ENCODE data around the gene MTAP. TPM values are rescaled to one million over a fixed set of nuclear protein-coding genes. Genes with fewer than 3 reads are reported as not detected.

Gene MTAP
- polyA plus RNA-seq, 1 experiment: 14.2 TPM

- POLR2A ChIA-PET: no interaction called here
- no peaks in the 10 kb centered on the region for H3K36me3 ChIP-seq (ENCODE audit: control insufficient read depth, insufficient read depth, low read length)
- CTCF ChIA-PET: no interaction called here
- DNase-seq (ENCODE audit: low read depth): no peak
- no peaks in the 10 kb centered on the region for H3K27me3 ChIP-seq (ENCODE audit: control insufficient read depth, insufficient read depth, low read length)
- no peak overlapping the region for H3K4me3 ChIP-seq (ENCODE audit: low read depth, low read length)
- TF ChIP-seq, protein P1, sequence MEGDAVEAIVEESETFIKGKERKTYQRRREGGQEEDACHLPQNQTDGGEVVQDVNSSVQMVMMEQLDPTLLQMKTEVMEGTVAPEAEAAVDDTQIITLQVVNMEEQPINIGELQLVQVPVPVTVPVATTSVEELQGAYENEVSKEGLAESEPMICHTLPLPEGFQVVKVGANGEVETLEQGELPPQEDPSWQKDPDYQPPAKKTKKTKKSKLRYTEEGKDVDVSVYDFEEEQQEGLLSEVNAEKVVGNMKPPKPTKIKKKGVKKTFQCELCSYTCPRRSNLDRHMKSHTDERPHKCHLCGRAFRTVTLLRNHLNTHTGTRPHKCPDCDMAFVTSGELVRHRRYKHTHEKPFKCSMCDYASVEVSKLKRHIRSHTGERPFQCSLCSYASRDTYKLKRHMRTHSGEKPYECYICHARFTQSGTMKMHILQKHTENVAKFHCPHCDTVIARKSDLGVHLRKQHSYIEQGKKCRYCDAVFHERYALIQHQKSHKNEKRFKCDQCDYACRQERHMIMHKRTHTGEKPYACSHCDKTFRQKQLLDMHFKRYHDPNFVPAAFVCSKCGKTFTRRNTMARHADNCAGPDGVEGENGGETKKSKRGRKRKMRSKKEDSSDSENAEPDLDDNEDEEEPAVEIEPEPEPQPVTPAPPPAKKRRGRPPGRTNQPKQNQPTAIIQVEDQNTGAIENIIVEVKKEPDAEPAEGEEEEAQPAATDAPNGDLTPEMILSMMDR (IDR thresholded peaks at IDR 0.05; ENCODE audit: insufficient read depth, low read depth, low read length): no peak
Observed at GRCh38 chr9:21906213-21906612, 103.8 kb downstream of the MTAP start.

DNA sequence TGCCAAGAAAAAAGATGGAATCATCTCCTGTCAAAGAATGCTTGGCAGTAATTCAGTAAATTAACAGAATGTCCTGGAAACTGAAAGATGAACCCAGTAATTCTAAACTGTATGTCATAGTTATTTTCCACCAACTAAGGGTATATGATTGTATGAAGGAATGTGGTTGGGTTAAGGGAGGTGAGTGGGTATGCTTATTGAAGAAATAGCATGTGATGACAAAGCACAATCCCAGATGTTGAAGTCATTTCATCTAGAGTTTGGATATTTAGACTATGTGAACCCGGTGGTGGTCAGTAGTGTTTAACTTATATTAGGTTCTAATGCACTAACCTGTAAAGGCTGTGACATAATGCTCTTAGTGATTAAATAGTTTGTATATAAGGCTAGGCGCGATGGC lies 104.4 kb downstream of the MTAP start:
- POLR2A ChIA-PET: no interaction called here
- H3K27me3 ChIP-seq (ENCODE audit: control insufficient read depth, insufficient read depth, low read length): no peaks in the 10 kb centered on the region
- no peak overlapping the region for H3K4me3 ChIP-seq (ENCODE audit: low read depth, low read length)
- CTCF ChIA-PET: no interaction called here
- no peaks in the 10 kb centered on the region for H3K36me3 ChIP-seq (ENCODE audit: control insufficient read depth, insufficient read depth, low read length)
- TF ChIP-seq, protein P1 (IDR thresholded peaks at IDR 0.05; ENCODE audit: insufficient read depth, low read depth, low read length): no peak
- DNase-seq (ENCODE audit: low read depth): no peak

- ChIA-PET POLR2A (no interaction called here), CTCF (interaction anchor here (1.0 kb wide), 1 partner anchor 10 kb away, joined by 3 read pairs; no protein-coding TSS in a partner anchor)
- TF ChIP-seq, protein P1 (IDR thresholded peaks at IDR 0.05; ENCODE audit: insufficient read depth, low read depth, low read length): no peak
- peak; percentile 20 for DNase-seq (ENCODE audit: low read depth)
- H3K27me3 ChIP-seq (ENCODE audit: control insufficient read depth, insufficient read depth, low read length): no peaks in the 10 kb centered on the region
- H3K36me3 ChIP-seq (ENCODE audit: control insufficient read depth, insufficient read depth, low read length): no peaks in the 10 kb centered on the region
- H3K4me3 ChIP-seq (ENCODE audit: low read depth, low read length): no peak overlapping the region
Observed at GRCh38 chr9:21919377-21920362, 117.2 kb downstream of the MTAP start.

GRCh38 chr9:21923694-21924093 lies 121.3 kb downstream of the MTAP start:
- ChIA-PET POLR2A (no interaction called here), CTCF (no interaction called here)
- TF ChIP-seq, protein P1 (IDR thresholded peaks at IDR 0.05; ENCODE audit: insufficient read depth, low read depth, low read length): no peak
- no peaks in the 10 kb centered on the region for H3K27me3 ChIP-seq (ENCODE audit: control insufficient read depth, insufficient read depth, low read length)
- no peak for DNase-seq (ENCODE audit: low read depth)
- no peaks in the 10 kb centered on the region for H3K36me3 ChIP-seq (ENCODE audit: control insufficient read depth, insufficient read depth, low read length)
- no peak overlapping the region for H3K4me3 ChIP-seq (ENCODE audit: low read depth, low read length)

GRCh38 chr9:21927752-21928151 lies 125.3 kb downstream of the MTAP start:
- no peaks in the 10 kb centered on the region for H3K36me3 ChIP-seq (ENCODE audit: control insufficient read depth, insufficient read depth, low read length)
- POLR2A ChIA-PET: no interaction called here
- no peak overlapping the region for H3K4me3 ChIP-seq (ENCODE audit: low read depth, low read length)
- H3K27me3 ChIP-seq (ENCODE audit: control insufficient read depth, insufficient read depth, low read length): no peaks in the 10 kb centered on the region
- TF ChIP-seq, protein P1 (IDR thresholded peaks at IDR 0.05; ENCODE audit: insufficient read depth, low read depth, low read length): no peak
- DNase-seq (ENCODE audit: low read depth): no peak
- CTCF ChIA-PET: interaction anchor here (0.9 kb wide), 1 partner anchor 26 kb away, joined by 3 read pairs; no protein-coding TSS in a partner anchor
